NCI-H1694 treated with DMSO at 0.1 percent for 48 hours (cell line): ENCODE results near the gene SGSH.

ENCODE experiments used
- DNase-seq: peaks from one replicate; lab custom pipeline; 2025; lab: John Stamatoyannopoulos, UW

Gene SGSH

DNA sequence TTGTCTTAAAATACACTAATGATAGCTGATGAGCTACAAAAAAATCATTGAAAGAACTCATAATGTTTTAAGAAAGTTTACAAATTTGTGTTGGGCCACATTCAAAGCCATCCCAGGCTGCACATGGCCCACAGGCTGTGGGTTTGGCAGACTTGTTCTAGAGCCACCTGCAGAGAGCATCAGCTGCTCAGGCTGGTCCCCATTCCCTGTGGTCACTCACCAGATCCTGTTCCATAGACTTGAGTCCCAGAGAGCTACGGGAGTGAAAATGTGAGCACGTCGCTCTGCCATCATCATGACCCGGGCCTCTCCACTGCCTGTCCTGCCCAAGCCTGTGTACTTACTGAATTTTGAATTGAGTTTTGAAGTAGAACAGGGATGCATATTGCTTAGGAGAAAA lies 7.0 kb upstream of the SGSH start:
- DNase-seq: no peak

DNA sequence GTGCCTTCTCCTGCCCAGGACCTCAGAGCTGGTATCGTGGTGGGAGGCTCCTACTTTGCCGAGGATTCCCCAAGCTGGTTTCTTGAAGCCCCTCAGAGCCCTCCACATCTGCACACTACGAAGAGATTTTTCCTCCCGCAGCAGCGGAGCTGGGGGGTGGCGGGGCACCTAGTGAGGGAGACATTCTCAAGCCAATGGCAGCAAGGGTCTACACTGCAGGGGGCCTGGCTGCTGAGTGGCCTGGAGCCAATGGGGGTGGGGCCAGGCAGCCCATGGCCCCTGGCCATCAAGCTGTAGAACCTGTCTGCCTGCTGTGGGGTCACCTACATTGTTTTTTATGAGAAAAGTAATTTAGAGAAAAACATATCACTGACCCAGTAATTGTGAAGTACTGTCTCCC lies 5.1 kb upstream of the SGSH start:
- DNase-seq: no peak

DNA sequence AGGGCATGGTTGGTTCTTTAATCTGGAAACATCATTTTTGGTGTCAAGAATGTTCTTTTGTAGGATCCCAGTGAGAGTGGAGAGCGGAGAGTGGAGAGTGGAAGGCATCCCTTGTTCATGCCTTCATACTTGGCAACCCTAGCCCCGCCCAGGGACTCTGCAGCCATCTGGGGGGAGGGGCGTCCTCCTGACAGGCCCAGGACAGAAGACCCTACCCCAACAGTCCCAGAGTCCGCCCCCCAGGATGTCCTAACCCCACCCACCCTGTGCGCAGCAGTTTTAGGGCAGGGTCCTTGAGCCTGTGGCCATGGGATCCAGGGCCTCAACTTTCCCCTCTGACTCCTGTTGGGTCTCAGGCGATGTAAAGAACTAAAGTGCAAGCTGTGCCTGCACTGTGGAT lies 4.5 kb upstream of the SGSH start:
- no peak for DNase-seq

DNA sequence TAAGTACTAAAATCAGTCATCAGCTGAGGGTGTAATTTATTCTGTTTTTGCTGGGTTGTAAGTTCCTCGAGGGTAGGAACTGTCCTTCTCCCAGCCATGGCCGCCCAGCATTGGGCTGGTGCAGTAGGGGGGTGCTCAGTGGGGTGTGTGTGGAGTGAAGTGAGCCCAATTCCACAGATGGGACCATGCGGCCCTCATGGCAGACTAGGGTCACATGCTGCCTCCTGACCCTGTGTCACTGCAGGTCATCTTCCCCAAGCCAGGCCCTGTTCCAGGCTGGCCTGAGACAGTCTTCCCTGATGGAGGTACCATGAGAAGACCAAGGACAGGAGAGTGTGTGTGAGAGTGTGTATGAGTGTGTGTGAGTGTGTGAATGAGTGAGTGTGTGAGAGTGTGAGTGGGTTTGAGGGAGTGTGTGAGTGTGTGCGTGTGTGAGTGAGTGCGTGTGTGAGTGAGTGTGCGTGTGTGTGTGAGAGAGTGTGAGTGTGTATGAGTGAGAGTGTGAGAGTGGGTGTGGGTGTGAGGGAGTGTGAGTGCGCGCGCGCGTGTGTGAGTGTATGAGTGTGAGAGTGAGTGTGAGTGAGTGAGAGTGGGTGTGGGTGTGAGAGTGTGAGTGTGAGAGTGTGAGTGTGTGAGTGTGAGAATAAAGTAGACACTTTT lies 3.8 kb upstream of the SGSH start:
- no peak for DNase-seq

DNA sequence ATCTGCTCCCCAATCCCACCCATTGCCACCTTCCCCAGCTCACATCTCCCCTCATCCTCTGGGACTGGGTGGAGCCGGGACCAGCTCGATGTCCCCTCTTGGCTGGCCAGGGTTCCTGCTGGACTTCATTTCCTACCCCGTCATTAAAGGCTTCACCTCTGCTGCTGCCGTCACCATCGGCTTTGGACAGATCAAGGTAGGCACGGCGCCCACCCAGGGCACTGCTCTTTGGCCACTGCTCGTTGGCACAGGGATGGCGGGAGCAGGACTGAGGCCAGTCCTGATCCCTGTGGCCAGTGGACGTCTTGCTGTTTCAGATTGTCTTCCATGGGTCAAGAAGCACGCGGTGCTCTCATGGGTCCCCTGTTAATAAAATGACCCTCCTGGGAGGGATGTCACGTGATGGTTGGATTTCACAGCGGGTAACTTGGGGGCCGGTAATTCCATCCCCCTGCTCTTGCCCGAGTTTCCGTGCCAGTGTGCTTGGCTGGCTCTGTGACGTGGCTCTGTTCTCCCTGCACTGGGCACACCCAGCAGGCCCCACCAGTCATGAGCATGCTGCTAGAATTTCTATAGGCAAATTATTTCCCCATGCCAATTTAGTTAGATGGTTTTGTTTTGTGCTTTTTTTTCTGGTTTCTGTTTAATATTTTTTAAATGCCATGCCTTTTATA lies 3.1 kb upstream of the SGSH start:
- DNase-seq: no peak

DNA sequence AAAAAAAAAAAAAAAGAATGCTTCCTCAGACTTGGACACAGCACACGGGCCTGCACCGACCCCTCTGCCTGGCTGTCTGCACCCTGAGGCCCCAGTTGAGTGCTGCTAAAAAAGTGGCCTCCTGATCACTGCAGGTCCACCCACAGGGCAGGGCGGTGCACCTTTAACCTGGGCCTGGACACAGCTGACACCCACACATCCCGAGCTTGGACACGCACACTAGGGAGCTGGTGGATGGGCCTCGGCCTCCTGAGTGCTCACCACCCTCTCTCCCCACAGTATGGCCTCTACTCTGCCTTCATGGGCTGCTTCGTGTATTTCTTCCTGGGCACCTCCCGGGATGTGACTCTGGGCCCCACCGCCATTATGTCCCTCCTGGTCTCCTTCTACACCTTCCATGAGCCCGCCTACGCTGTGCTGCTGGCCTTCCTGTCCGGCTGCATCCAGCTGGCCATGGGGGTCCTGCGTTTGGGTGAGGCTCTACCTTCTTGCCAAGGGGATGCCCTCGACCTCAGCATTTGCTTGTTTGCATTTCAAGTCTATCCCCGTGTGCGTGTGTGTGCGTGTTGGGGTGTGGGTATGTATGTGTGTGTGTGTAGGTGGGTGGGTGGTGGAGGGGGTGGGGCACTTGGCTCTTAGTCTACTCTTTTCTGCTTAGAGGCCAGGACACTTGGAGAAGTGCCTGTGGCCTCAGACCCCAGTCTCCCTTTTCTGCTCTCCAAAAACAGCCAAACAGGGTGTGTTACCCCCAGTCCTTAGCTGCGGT lies 2.4 kb upstream of the SGSH start:
- DNase-seq: no peak

DNA sequence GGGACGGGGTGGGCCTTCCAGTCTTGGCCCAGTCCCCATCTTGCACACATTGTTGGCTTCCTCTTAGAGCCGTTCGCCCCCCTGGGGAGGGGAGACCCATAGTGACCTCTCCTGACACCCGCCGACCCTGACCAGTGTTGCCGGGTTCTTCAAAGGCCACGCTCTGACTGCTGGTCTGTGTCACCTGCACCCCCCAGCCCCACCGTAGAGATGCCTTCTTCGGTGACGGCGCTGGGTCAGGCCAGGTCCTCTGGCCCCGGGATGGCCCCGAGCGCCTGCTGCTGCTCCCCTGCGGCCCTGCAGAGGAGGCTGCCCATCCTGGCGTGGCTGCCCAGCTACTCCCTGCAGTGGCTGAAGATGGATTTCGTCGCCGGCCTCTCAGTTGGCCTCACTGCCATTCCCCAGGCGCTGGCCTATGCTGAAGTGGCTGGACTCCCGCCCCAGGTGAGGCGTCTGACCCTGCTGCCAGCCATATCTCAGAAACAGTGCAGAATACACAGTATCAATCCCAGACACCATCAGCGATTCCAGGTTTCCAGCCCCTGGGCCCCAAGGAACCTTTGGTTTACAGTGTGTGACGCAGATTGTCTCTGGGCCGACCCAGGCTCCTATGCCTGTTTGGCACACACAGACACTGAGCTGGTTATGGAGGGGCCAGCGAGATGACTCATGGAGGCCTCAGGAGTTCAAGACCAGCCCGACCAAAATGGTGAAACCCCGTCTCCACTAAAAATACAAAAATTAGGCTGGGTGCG lies 1.4 kb upstream of the SGSH start:
- no peak for DNase-seq

DNA sequence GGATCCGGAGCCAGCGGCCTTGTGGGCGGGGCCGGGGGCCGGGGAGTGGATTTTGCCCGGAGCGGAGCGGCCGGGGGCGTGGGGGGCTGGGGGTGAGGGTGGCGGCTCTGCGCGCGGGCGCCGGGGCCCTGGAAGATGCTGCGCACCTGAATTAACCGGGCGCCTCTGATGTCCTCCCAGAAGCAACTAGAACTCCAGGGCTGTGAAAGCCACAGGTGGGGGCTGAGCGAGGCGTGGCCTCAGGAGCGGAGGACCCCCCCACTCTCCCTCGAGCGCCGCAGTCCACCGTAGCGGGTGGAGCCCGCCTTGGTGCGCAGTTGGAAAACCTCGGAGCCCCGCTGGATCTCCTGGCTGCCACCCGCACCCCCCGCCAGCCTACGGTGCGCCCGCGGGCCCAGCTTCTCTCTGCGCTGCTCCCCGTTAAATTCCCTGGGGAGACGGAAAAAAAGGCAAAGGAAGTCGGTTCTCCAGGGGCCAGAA lies 643 bp upstream of the SGSH start:
- no peak for DNase-seq

DNA sequence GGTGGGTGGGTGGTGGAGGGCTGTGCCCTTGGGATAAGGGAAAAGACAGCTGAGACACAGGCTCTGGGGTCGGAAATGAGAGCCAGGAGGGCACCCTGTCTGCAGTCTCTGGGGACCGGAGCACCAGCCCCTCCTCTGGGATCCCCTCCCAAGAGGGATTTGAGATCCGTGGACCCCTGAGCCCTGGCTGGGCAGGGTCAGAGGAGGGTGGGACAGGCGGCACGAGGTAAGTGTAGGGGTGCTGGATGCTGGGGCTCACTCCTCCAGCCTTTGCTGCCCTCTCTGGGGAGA lies 425 bp downstream of the SGSH start:
- no peak for DNase-seq

DNA sequence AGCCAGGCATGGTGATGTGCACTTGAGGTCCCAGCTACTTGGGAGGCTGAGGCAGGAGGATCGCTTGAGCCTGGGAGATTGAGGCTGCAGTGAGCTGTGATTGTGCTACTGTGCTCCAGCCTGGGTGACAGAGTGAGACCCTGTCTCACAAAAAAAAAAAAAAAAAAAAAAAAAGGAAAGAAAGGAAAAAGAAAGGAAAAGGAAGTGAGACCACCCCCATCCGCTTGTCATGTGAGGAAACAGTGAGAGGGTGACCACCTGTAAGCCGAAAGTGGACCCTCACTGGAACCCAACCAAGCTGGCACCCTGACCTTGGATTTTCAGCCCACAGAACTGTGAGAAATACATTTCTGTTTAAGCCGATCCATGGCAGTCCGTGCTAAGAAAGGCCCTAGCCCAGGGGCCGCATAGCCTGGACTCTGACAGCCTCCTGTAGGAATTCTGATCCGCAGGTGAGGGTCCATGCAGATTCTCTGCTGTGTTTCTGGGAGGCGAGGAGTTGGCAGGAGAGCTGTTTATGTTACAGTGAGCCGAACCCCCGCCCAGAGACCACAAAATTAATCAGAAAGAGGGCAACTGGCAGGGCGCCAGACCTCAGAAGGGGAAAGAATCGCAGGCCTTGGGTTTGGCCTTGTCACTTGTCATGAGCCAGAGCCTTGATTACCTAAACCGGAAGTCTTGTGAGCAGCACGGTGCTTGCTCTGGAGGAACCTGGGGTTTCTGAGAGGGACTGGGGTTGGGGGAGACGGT lies 945 bp downstream of the SGSH start:
- peak; percentile 20 for DNase-seq

DNA sequence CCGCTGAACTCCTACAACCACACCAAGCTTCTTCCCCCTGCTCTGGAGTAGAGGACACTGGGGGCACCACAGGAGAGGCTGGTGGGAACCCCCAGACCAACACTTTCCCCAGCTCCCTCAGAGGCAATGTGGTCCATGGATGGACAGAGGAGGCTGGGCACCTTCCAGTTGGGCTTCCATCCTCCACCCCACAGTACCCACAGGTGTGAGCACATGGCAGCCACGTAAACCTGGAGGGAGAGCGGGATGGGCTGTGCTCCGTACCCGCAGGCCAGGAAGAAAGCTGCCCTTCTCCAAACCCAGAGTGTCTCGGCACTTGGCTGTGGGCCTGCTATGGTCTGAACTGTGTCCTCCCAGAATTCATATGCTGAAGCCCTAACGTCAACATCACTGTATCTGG lies 1.7 kb downstream of the SGSH start:
- DNase-seq: no peak

DNA sequence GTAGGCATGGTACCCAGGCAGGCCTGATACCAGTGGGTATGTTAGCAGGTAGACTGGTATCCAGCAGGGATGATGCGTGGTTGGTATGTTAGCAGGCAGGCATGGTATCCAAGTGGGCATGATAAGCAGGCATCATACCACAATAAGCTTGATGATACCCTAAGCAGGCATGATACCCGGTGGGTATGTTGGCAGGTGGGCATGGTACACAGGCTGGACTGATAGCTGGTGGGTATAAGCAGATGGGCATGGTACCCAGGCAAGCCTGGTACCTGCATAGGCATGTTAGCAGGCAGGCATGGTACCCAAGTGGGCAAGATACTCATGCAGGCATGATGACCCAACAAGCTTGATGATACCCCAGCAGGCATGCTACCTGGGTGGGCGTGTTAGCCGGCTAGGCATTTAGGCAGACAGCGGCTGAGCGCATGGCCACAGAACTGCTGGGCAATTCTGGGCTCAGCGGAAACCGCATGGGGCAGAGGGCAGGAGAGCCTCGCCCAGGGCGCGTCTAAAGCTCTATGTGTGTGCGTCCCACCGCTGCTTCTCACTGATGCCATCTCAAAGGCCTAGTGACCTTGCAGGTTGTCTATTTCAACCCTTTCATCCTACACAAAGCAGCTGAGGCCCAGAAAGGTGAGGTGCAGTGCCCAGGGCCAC lies 2.3 kb downstream of the SGSH start:
- no peak for DNase-seq

DNA sequence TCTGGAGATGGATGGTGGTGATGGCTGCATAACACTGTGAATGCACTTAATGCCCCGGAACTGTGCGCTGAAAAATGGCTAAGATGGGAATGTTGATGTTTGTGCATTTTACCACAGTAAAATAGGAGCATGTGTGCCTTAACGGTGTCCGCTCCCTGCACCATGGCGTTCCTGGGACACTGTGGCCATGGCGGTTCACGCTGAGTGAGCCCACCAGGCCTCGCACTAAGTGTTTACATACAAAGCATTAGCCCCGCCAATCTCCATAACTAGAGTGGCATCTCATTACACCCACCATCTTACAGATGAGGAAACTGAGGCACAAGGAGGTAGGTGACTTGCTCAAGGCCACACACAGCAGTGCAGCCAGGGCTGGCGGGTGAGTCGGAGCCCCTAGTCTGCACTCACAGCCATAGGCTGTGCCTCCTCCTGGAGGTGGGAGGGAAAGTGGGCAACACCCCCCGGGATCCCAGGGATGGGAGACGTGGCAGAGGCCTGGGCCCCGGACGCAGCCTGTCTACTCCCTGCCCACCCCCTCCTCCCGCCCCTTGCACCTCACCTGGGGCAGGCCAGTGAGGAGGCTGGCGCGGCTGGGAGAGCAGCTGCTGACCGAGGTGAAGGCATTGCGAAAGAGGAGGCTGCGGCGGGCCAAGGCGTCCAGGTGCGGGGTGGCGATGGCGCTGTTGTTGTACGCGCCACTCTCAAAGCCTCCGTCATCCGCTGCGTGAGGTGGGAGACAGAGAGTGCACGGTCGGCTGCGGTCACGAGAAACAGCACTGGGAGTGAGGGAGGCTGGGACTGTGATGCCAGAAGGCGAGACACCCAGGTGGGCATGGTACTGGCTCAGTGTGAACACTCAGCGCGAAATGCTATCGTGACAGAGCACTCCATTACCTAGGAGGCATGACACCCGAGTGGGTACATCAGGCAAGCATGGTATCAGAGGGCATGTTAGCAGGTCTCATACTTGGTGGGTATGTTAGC lies 3.4 kb downstream of the SGSH start:
- DNase-seq: no peak

DNA sequence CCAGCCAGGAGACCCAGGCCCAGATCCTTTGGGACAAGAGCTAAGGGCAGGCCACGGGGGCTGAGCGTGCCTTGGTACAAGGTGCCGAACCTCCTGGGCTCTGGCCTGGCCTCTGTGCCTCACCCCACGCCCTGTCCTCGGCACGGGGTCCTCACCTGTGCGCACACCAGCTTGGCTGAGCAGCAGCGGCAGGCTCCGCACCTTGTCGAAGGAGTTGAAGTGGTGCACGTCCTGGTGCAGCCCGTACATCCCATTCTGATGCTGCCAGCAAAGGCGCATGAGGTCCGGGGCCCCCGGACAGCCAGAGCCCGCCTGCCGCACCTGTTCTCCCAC lies 5.3 kb downstream of the SGSH start:
- no peak for DNase-seq

DNA sequence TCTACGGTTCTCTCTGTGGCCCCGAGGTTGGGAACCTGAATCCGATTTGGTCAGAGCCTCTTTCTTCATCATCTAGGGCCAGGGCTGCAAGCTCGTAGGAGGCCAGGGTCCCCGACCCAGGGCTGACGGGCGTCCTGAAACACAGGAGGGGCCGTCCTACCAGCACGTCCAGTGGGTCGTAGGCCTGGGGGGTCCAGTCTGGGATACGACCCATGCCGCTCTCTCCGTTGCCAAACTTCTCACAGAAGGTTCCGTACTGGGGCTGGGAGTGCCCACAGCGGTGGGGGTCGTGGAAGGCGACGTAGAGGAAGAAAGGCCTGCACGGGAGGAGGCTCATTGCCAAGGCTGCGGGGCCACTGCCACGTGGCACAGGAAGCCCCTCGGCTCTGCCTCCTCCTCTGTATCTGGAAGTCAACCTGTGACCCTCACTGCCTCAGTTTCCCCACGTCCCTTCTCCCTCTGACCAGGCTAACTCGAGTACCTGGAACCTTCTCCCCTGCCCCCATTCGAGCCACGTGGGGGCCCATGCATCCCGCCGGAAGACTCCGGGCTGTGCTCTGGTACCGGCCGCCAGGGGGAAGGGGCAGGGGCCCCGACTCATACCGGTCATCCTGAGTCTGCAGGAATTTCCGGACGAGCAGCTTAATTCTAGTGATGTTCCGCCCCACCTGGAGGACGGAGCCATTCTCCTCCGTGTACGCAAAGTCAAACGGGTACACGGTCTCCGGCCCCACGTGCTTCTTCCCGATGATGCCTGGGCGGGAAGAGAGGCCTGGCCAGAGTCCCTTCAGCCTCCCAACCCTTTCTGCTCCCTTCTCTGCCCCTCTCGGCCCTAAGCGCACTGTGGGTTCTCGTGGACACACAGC lies 5.9 kb downstream of the SGSH start:
- no peak for DNase-seq

DNA sequence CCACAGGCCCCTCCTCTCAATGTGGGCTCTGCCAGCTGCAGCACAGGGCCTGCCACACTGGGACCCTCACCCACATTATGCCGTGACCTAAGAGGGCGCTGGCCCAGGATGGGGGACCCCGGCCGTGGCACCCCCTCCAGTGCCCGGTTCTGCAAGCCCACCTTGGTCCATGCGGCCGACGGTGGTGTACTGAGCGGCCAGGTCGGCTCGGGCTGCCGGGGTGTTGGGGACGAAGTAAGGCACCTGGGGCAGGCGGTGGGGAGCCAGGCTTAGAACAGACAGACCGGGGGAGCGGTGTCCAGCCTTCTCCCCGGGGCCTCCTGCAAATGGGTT lies 6.5 kb downstream of the SGSH start:
- no peak for DNase-seq

DNA sequence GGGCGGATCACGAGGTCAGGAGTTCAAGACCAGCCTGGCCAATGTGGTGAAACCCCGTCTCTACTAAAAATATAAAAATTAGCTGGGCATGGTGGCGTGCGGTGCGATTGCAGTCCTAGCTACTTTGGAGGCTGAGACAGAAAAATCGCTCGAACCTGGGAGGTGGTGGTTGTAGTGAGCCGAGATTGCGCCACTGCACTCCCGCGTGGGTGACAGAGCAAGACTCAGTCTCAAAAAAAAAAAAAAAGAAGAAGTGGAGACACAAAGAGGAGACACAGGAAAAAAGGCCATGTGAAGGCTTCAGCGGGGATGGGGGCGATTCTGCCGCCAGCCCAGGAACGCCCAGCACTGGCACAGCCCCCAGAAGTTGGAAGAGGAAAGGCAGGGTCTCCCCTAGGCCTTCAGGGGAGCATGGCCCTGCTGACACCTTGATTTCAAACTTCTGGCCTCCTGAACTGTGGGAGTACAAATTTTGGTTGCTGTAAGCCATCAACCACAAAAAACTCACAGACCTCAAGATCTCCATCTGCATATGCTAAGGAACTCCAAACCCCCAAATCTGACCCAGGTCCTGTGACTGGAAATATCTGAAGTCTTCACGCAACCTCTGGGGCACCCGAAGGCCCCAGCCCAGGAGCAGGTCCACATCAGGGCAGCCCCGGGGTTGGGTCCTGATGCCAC lies 7.0 kb downstream of the SGSH start:
- DNase-seq: no peak

DNA sequence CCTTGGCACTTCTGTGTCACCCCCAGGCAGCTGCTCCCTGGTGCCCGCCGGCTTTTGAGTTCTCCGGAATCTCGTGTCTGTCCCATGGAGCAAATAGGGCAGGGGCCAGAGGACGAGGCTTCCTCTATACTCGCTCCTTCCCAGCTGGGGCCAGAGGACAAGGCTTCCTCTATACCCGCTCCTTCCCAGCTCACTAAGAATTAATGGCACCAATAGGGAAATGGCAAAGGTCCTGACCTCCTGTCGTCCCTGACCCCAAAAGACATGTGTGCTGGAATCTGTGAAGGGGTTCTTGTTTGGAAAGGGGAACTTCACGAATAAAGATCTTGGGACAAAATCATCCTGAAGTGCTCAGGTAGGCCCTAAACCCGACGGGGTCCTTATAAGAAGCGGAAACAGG lies 7.6 kb downstream of the SGSH start:
- DNase-seq: no peak

DNA sequence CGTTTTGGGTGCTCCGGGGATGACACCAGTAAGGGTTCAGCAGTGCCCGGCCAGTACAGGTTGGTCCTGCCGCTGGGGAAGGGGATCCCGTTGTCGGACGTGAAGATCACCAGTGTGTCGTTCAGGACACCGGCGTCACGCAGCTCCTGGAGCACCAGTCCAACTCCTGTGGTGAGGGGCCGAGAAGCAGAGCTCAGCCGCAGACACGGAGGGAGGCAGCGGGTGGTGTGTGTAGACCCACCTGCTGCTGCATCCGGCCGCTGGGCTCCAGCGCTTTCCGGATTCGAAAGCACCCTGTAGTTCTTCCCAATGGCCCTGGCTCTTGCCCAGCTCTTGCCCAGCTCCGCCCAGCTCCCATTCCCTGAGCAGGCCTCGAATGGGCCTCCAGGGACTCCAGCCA lies 8.0 kb downstream of the SGSH start:
- DNase-seq: no peak
